GM23248 (cell line): Measurements from ENCODE around the gene GDPGP1. TPM values are rescaled to one million over a fixed set of nuclear protein-coding genes. Genes with fewer than 3 reads are reported as not detected.

Source experiments
- DNase-seq: peaks from one replicate; pipeline ENCODE4 v3.0.0-alpha.2; 2015
- H2AFZ ChIP-seq: fragments of 200-600 bp; sonication (generic); 2 replicates; pipeline ENCODE4 v1.6.1; 2016; ENCODE audit warnings: antibody characterized with exemption
- H3F3A ChIP-seq: fragments of 200-600 bp; sonication (generic); 2 replicates; pipeline ENCODE4 v1.6.1; 2016; ENCODE audit warnings: mild to moderate bottlenecking, antibody characterized with exemption, mixed run types; ENCODE audit not compliant: insufficient read depth
- H3K27ac ChIP-seq: fragments of 200-600 bp; sonication (generic); 2 replicates; pipeline ENCODE4 v1.5.1; 2016; ENCODE audit warnings: mild to moderate bottlenecking
- H3K27me3 ChIP-seq: fragments of 200-600 bp; sonication (generic); replicated peaks from 2 replicates; pipeline ENCODE4 v1.6.1; 2016; ENCODE audit warnings: mild to moderate bottlenecking; ENCODE audit not compliant: insufficient read depth
- H3K36me3 ChIP-seq: fragments of 200-600 bp; sonication (generic); 2 replicates; pipeline ENCODE4 v1.6.1; 2016; ENCODE audit warnings: low read depth, mild to moderate bottlenecking
- H3K4me1 ChIP-seq: fragments of 200-600 bp; sonication (generic); 2 replicates; pipeline ENCODE4 v1.6.1; 2016; ENCODE audit warnings: mild to moderate bottlenecking; ENCODE audit not compliant: insufficient read depth
- H3K4me2 ChIP-seq: fragments of 200-600 bp; sonication (generic); one replicate; pipeline ENCODE4 v1.6.1; 2016; ENCODE audit warnings: mild to moderate bottlenecking; ENCODE audit not compliant: unreplicated experiment
- H3K4me3 ChIP-seq: fragments of 200-600 bp; sonication (generic); 2 replicates; pipeline ENCODE4 v1.5.1; 2016; ENCODE audit warnings: mild to moderate bottlenecking
- H3K79me2 ChIP-seq: fragments of 200-600 bp; sonication (generic); 2 replicates; pipeline ENCODE4 v1.6.1; 2016; ENCODE audit warnings: mild to moderate bottlenecking; ENCODE audit not compliant: insufficient read depth
- H3K9ac ChIP-seq: fragments of 200-600 bp; sonication (generic); 2 replicates; pipeline ENCODE4 v1.6.1; 2016; ENCODE audit warnings: mild to moderate bottlenecking
- H3K9me2 ChIP-seq: fragments of 200-600 bp; sonication (generic); 2 replicates; pipeline ENCODE4 v1.6.1; 2016; ENCODE audit warnings: mixed run types, mild to moderate bottlenecking, moderate library complexity; ENCODE audit not compliant: insufficient read depth
- H3K9me3 ChIP-seq: fragments of 200-600 bp; sonication (generic); one replicate; pipeline ENCODE4 v1.6.1; 2017; ENCODE audit warnings: low read depth
- H4K20me1 ChIP-seq: fragments of 200-600 bp; sonication (generic); 2 replicates; pipeline ENCODE4 v1.6.0; 2016; ENCODE audit not compliant: insufficient read depth
- EZH2 ChIP-seq: fragments of 200-600 bp; sonication (generic); IDR thresholded peaks from 2 replicates; pipeline ENCODE4 v1.6.1; 2018; ENCODE audit warnings: antibody characterized with exemption, mild to moderate bottlenecking; ENCODE audit not compliant: insufficient read depth, poor library complexity, severe bottlenecking
- EZH2phosphoT487 ChIP-seq: fragments of 200-600 bp; sonication (generic); IDR thresholded peaks from 2 replicates; pipeline ENCODE4 v1.6.1; 2018; ENCODE audit warnings: antibody characterized with exemption, moderate library complexity, mild to moderate bottlenecking, low read depth; ENCODE audit not compliant: insufficient read depth
- WGBS, 2 experiments: methylation state at CpG; one replicate each; pipeline ENCODE4 v1.1.6; 2015 to 2017; ENCODE audit warnings: low lambda C conversion rate in 2 of 2, low coverage in 1 of 2; ENCODE audit errors: missing lambda C conversion rate in 2 of 2; 5-methylcytosine and 5-hydroxymethylcytosine counted together
- in situ Hi-C: fragments of 300-500 bp; cut with MboI; formaldehyde crosslinking; loops from 2 replicates; pipeline ENCODE4 v1.15.0; 2020
- polyA plus RNA-seq: library from polyadenylated mRNA; unstranded; fragments of >200 nt; fragmentation: Nextera tagmentation; extraction: Ambion mirVana; gene quantifications from 2 replicates; pipeline ENCODE4 v1.2.1, GENCODE V29; 2016
- total RNA-seq: library from RNA; depleted of rRNA; stranded (reverse); fragments of >200 nt; shearing (Covaris generic); gene quantifications from 2 replicates; pipeline ENCODE4 v1.2.3, GENCODE V29; 2014

Gene GDPGP1
- total and polyA plus RNA-seq, 2 experiments from 2014 or later, result 1.3 to 9.0 TPM

GRCh38 chr15:90208356-90208755 lies 25.7 kb upstream of the GDPGP1 start:
- TF ChIP-seq EZH2 (no peak), EZH2phosphoT487 (no peak)
- Histone ChIP-seq H3K27ac (no peak overlapping the region), H3K9me3 (no peaks in the 10 kb centered on the region), H3K4me2 (no peak overlapping the region), H3K4me1 (no peaks in the 10 kb centered on the region), H4K20me1 (no peaks in the 10 kb centered on the region), H3K9ac (no peak overlapping the region), H3K79me2 (no peaks in the 10 kb centered on the region), H3K9me2 (no peaks in the 10 kb centered on the region), H3K4me3 (no peak overlapping the region), H2AFZ (no peak overlapping the region), H3K27me3 (no peaks in the 10 kb centered on the region), H3K36me3 (no peaks in the 10 kb centered on the region), H3F3A (no peaks in the 10 kb centered on the region)
- 88 to 90% methylated on average over 6 of the region's 6 CpGs for WGBS, 2 experiments
- in situ Hi-C loops, result no loop called here
- DNase-seq, result no peak

- TF ChIP-seq EZH2 (no peak), EZH2phosphoT487 (no peak)
- no peaks in the 10 kb centered on the region for H3F3A ChIP-seq
- no peak overlapping the region for H3K9ac ChIP-seq
- H3K4me3 ChIP-seq, result no peak overlapping the region
- H3K9me3 ChIP-seq, result no peaks in the 10 kb centered on the region
- in situ Hi-C loops, result no loop called here
- 87 to 90% methylated on average over 9 of the region's 9 CpGs for WGBS, 2 experiments
- no peak for DNase-seq
- no peak overlapping the region for H2AFZ ChIP-seq
- no peak overlapping the region for H3K4me2 ChIP-seq
- H3K27me3 ChIP-seq, result no peaks in the 10 kb centered on the region
- H3K9me2 ChIP-seq, result no peaks in the 10 kb centered on the region
- no peaks in the 10 kb centered on the region for H3K36me3 ChIP-seq
- H3K79me2 ChIP-seq, result no peaks in the 10 kb centered on the region
- no peaks in the 10 kb centered on the region for H3K4me1 ChIP-seq
- H4K20me1 ChIP-seq, result no peaks in the 10 kb centered on the region
- H3K27ac ChIP-seq, result no peak overlapping the region
Observed at GRCh38 chr15:90209591-90209990, 24.4 kb upstream of the GDPGP1 start.

- WGBS, 2 experiments, result 85 to 87% methylated on average over 8 of the region's 8 CpGs
- Histone ChIP-seq H3K27me3 (no peaks in the 10 kb centered on the region), H3K9ac (no peak overlapping the region), H3K9me2 (no peaks in the 10 kb centered on the region), H3K4me1 (no peaks in the 10 kb centered on the region), H3K4me3 (no peak overlapping the region), H3K79me2 (no peaks in the 10 kb centered on the region), H3K4me2 (no peak overlapping the region), H3K9me3 (no peaks in the 10 kb centered on the region), H3F3A (no peaks in the 10 kb centered on the region), H3K36me3 (no peaks in the 10 kb centered on the region), H3K27ac (no peak overlapping the region), H4K20me1 (no peaks in the 10 kb centered on the region), H2AFZ (no peak overlapping the region)
- in situ Hi-C loops, result no loop called here
- DNase-seq, result no peak
- no peak for TF ChIP-seq EZH2phosphoT487
- TF ChIP-seq EZH2, result no peak
Observed at GRCh38 chr15:90210593-90210992, 23.4 kb upstream of the GDPGP1 start.

- no peak overlapping the region for H3K27ac ChIP-seq
- H3K27me3 ChIP-seq, result no peaks in the 10 kb centered on the region
- no peaks in the 10 kb centered on the region for H3K79me2 ChIP-seq
- H3K4me2 ChIP-seq, result no peak overlapping the region
- no peak overlapping the region for H3K4me3 ChIP-seq
- no peak for DNase-seq
- in situ Hi-C loops, result no loop called here
- H2AFZ ChIP-seq, result no peak overlapping the region
- H3K9ac ChIP-seq, result no peak overlapping the region
- TF ChIP-seq EZH2 (no peak), EZH2phosphoT487 (no peak)
- no peaks in the 10 kb centered on the region for H3K9me2 ChIP-seq
- no peaks in the 10 kb centered on the region for H3F3A ChIP-seq
- no peaks in the 10 kb centered on the region for H4K20me1 ChIP-seq
- WGBS, 2 experiments, result 92 to 99% methylated on average over 9 of the region's 9 CpGs
- no peaks in the 10 kb centered on the region for H3K36me3 ChIP-seq
- H3K4me1 ChIP-seq, result no peaks in the 10 kb centered on the region
- no peaks in the 10 kb centered on the region for H3K9me3 ChIP-seq
Observed at GRCh38 chr15:90211009-90211408, 23.0 kb upstream of the GDPGP1 start.
